Neural progenitor cell (in vitro differentiated cells): ENCODE results near the gene CDK7. TPM values are rescaled to one million over a fixed set of nuclear protein-coding genes. Genes with fewer than 3 reads are reported as not detected.

ENCODE experiments used
- DNase-seq: peaks from one replicate; pipeline ENCODE4 v3.0.0-alpha.2; 2016; ENCODE audit warnings: low spot score
- H2AFZ ChIP-seq: fragments of 200-600 bp; sonication (generic); replicated peaks from 2 replicates; pipeline ENCODE4 v1.6.1; 2016; ENCODE audit warnings: antibody characterized with exemption
- H3F3A ChIP-seq: fragments of 200-600 bp; sonication (generic); 2 replicates; pipeline ENCODE4 v1.6.1; 2016; ENCODE audit warnings: antibody characterized with exemption, low read depth
- H3K27ac ChIP-seq: fragments of 200-600 bp; sonication (generic); 2 replicates; pipeline ENCODE4 v1.5.1; 2016; ENCODE audit warnings: mild to moderate bottlenecking
- H3K27me3 ChIP-seq: fragments of 200-600 bp; sonication (generic); 2 replicates; pipeline ENCODE4 v1.6.1; 2016; ENCODE audit warnings: mild to moderate bottlenecking, moderate library complexity
- H3K36me3 ChIP-seq: fragments of 200-600 bp; sonication (generic); 2 replicates; pipeline ENCODE4 v1.5.1; 2016
- H3K4me1 ChIP-seq: fragments of 200-600 bp; sonication (generic); 2 replicates; pipeline ENCODE4 v1.6.1; 2016; ENCODE audit warnings: mixed run types
- H3K4me2 ChIP-seq: fragments of 200-600 bp; sonication (generic); 2 replicates; pipeline ENCODE4 v1.6.1; 2016
- H3K4me3 ChIP-seq: fragments of 200-600 bp; sonication (generic); 2 replicates; pipeline ENCODE4 v1.5.1; 2016
- H3K79me2 ChIP-seq: fragments of 200-600 bp; sonication (generic); 2 replicates; pipeline ENCODE4 v1.6.1; 2016; ENCODE audit warnings: low read depth
- H3K9ac ChIP-seq: fragments of 200-600 bp; sonication (generic); 2 replicates; pipeline ENCODE4 v1.6.1; 2016
- H3K9me3 ChIP-seq: fragments of 200-600 bp; sonication (generic); 2 replicates; pipeline ENCODE4 v1.5.1; 2016; ENCODE audit warnings: low read depth
- H4K20me1 ChIP-seq: fragments of 200-600 bp; sonication (generic); 2 replicates; pipeline ENCODE4 v1.6.1; 2016; ENCODE audit warnings: low read depth
- H3K27ac Mint-ChIP-seq: 3 replicates; pipeline ENCODE4 v1.8.0; 2021; ENCODE audit warnings: mixed read lengths
- H3K27me3 Mint-ChIP-seq: 2 replicates; pipeline ENCODE4 v1.8.0; 2022; ENCODE audit warnings: low read depth, mild to moderate bottlenecking, inconsistent platforms, moderate library complexity, mixed read lengths; ENCODE audit not compliant: insufficient read depth
- H3K36me3 Mint-ChIP-seq: 3 replicates; pipeline ENCODE4 v1.8.0; 2021; ENCODE audit warnings: mixed read lengths
- H3K4me1 Mint-ChIP-seq: 3 replicates; pipeline ENCODE4 v1.8.0; 2021; ENCODE audit warnings: mixed read lengths
- H3K4me3 Mint-ChIP-seq: 3 replicates; pipeline ENCODE4 v1.8.0; 2021; ENCODE audit warnings: mild to moderate bottlenecking, moderate library complexity, mixed read lengths
- H3K9me3 Mint-ChIP-seq: 3 replicates; pipeline ENCODE4 v1.8.0; 2020; ENCODE audit warnings: mixed read lengths
- CTCF ChIP-seq: fragments of 200-600 bp; sonication (generic); IDR thresholded peaks from 2 replicates; pipeline ENCODE4 v1.5.1; 2017; ENCODE audit warnings: antibody characterized with exemption, mild to moderate bottlenecking
- EZH2 ChIP-seq: fragments of 200-600 bp; sonication (generic); IDR thresholded peaks from 2 replicates; pipeline ENCODE4 v1.6.1; 2017; ENCODE audit warnings: antibody characterized with exemption, mild to moderate bottlenecking, moderate library complexity
- EZH2phosphoT487 ChIP-seq: fragments of 200-600 bp; sonication (generic); IDR thresholded peaks from 2 replicates; pipeline ENCODE4 v1.6.1; 2017; ENCODE audit warnings: antibody characterized with exemption
- total RNA-seq: library from RNA; depleted of rRNA; stranded (reverse); fragments of >200 nt; gene quantifications from 2 replicates; pipeline ENCODE4 v1.2.3, GENCODE V29; 2015; ENCODE audit warnings: low replicate concordance

CDK7 gene
- total RNA-seq, 1 donor from 2014 or later: 57.3 TPM

DNA sequence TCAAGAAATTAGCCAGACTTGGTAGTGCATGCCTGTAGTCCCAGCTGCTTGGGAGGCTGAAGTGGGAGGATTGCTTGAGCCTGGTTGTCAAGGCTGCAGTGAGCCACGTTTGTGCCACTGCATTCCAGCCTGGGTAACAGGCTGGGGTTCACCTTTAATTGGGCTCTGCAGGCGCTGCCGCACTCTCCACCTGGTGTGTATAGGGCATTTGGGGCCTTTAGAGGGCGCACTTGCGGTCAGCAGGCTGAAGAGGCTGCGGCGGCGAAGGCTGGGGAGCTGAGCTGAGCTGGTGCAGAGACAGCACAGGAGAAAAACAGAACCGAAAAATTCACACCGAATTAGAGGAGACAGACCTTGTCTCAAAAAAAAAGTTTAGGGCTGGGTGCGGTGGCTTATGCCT, 31.2 kb downstream of the CDK7 start:
- no peaks in the 10 kb centered on the region for H3K4me1 Mint-ChIP-seq
- no peak overlapping the region for H3K9ac ChIP-seq
- H3K36me3 Mint-ChIP-seq: peaks cover 17% of the 10 kb centered on the region
- no peaks in the 10 kb centered on the region for H3K4me1 ChIP-seq
- no peak overlapping the region for H2AFZ ChIP-seq
- H3K4me3 Mint-ChIP-seq: no peak overlapping the region
- no peak overlapping the region for H3K27ac Mint-ChIP-seq
- no peak overlapping the region for H3K4me3 ChIP-seq
- no peaks in the 10 kb centered on the region for H3K27me3 ChIP-seq
- peak; percentile 80 for TF ChIP-seq CTCF
- TF ChIP-seq EZH2: no peak
- H3K9me3 Mint-ChIP-seq: no peaks in the 10 kb centered on the region
- H3K9me3 ChIP-seq: no peaks in the 10 kb centered on the region
- DNase-seq: peak; percentile 88
- H3K36me3 ChIP-seq: no peaks in the 10 kb centered on the region
- no peak overlapping the region for H3K4me2 ChIP-seq
- H4K20me1 ChIP-seq: peaks cover 3% of the 10 kb centered on the region
- H3F3A ChIP-seq: no peaks in the 10 kb centered on the region
- no peaks in the 10 kb centered on the region for H3K27me3 Mint-ChIP-seq
- no peaks in the 10 kb centered on the region for H3K79me2 ChIP-seq
- H3K27ac ChIP-seq: no peak overlapping the region

- Histone ChIP-seq H2AFZ (no peak overlapping the region), H3K9ac (no peak overlapping the region), H4K20me1 (peaks cover 3% of the 10 kb centered on the region), H3K27me3 (no peaks in the 10 kb centered on the region), H3K36me3 (no peaks in the 10 kb centered on the region), H3K4me2 (no peak overlapping the region), H3K9me3 (no peaks in the 10 kb centered on the region), H3K27ac (no peak overlapping the region), H3F3A (no peaks in the 10 kb centered on the region), H3K79me2 (no peaks in the 10 kb centered on the region), H3K4me3 (no peak overlapping the region), H3K4me1 (no peaks in the 10 kb centered on the region)
- no peaks in the 10 kb centered on the region for H3K27me3 Mint-ChIP-seq
- no peak for TF ChIP-seq EZH2phosphoT487
- TF ChIP-seq CTCF: no peak
- no peak for TF ChIP-seq EZH2
- no peak overlapping the region for H3K4me3 Mint-ChIP-seq
- DNase-seq: no peak
- peaks cover 5% of the 10 kb centered on the region for H3K36me3 Mint-ChIP-seq
- H3K4me1 Mint-ChIP-seq: no peaks in the 10 kb centered on the region
- H3K27ac Mint-ChIP-seq: no peak overlapping the region
- no peaks in the 10 kb centered on the region for H3K9me3 Mint-ChIP-seq
Measured at GRCh38 chr5:69268899-69269298, 34.2 kb downstream of the CDK7 start.

- H4K20me1 ChIP-seq: peaks cover 4% of the 10 kb centered on the region
- no peaks in the 10 kb centered on the region for H3K79me2 ChIP-seq
- Mint-ChIP-seq H3K9me3 (no peaks in the 10 kb centered on the region), H3K27me3 (no peaks in the 10 kb centered on the region), H3K36me3 (peaks cover 12% of the 10 kb centered on the region), H3K27ac (no peak overlapping the region), H3K4me3 (no peak overlapping the region), H3K4me1 (no peaks in the 10 kb centered on the region)
- DNase-seq: no peak
- H2AFZ ChIP-seq: no peak overlapping the region
- TF ChIP-seq EZH2phosphoT487 (no peak), EZH2 (no peak), CTCF (no peak)
- H3K4me1 ChIP-seq: no peaks in the 10 kb centered on the region
- H3K27me3 ChIP-seq: no peaks in the 10 kb centered on the region
- no peaks in the 10 kb centered on the region for H3K36me3 ChIP-seq
- H3F3A ChIP-seq: no peaks in the 10 kb centered on the region
- no peak overlapping the region for H3K9ac ChIP-seq
- H3K9me3 ChIP-seq: no peaks in the 10 kb centered on the region
- no peak overlapping the region for H3K4me3 ChIP-seq
- no peak overlapping the region for H3K27ac ChIP-seq
- H3K4me2 ChIP-seq: no peak overlapping the region
Measured at GRCh38 chr5:69270840-69271239, 36.2 kb downstream of the CDK7 start.

DNA sequence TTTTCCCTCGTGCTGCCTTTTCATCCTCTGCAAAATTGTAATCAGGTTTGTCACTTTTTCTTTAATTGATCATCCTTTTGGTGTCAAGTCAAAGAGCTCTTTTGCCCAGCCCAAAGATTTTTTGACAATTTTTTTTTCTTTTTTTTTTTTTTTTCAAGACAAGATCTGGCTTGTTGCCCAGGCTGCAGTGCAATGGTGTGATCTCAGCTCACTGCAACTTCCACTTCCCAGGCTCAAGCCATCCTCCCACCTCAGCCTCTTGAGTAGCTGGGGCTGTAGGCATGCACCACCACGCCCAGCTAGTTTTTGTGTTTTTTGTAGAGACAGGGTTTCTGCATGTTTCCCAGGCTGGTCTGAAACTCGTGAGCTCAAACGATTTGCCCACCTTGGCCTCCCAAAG, 36.7 kb downstream of the CDK7 start:
- no peak overlapping the region for H3K4me3 Mint-ChIP-seq
- no peaks in the 10 kb centered on the region for H3K4me1 Mint-ChIP-seq
- Histone ChIP-seq H3K4me1 (no peaks in the 10 kb centered on the region), H3K9me3 (no peaks in the 10 kb centered on the region), H3K79me2 (no peaks in the 10 kb centered on the region), H3F3A (no peaks in the 10 kb centered on the region), H2AFZ (no peak overlapping the region), H4K20me1 (peaks cover 3% of the 10 kb centered on the region), H3K36me3 (no peaks in the 10 kb centered on the region), H3K27me3 (no peaks in the 10 kb centered on the region), H3K27ac (no peak overlapping the region), H3K9ac (no peak overlapping the region), H3K4me3 (no peak overlapping the region), H3K4me2 (no peak overlapping the region)
- no peak overlapping the region for H3K27ac Mint-ChIP-seq
- no peak for TF ChIP-seq EZH2
- TF ChIP-seq EZH2phosphoT487: no peak
- no peak for TF ChIP-seq CTCF
- no peak for DNase-seq
- peaks cover 12% of the 10 kb centered on the region for H3K36me3 Mint-ChIP-seq
- H3K9me3 Mint-ChIP-seq: no peaks in the 10 kb centered on the region
- H3K27me3 Mint-ChIP-seq: no peaks in the 10 kb centered on the region
